PC-3 (cell line): Measurements from ENCODE around the gene DCAF15. TPM values are rescaled to one million over a fixed set of nuclear protein-coding genes. Genes with fewer than 3 reads are reported as not detected.

Experiments used
- ATAC-seq: fragments of 200-7000 bp; cut with Tn5 transposase; 2 replicates; pipeline ENCODE4 v1.9.1; 2020; ENCODE audit warnings: mild to moderate bottlenecking, moderate library complexity
- BruUV-seq: library from RNA; stranded (reverse); fragments of 400-500 nt; replicated peaks from 2 replicates; lab custom pipeline; 2021; lab: Mats Ljungman, UMichigan
- CTCF ChIA-PET: fragments of 300-600 bp; sonication (Branson Sonifier 250); formaldehyde crosslinking; loops from one replicate; lab custom pipeline; 2022; ENCODE audit warnings: antibody characterized with exemption; lab: Charles Lee
- POLR2A ChIA-PET: fragments of 300-600 bp; sonication (Branson Sonifier 250); formaldehyde crosslinking; loops from one replicate; lab custom pipeline; 2022; ENCODE audit warnings: antibody characterized with exemption; ENCODE audit not compliant: unreplicated experiment; lab: Charles Lee
- DNase-seq: peaks from one replicate; pipeline ENCODE4 v3.0.0-alpha.2; 2015
- H2AFZ ChIP-seq: fragments of 300-600 bp; sonication (generic); 2 replicates; pipeline ENCODE4 v1.6.0; 2016; ENCODE audit warnings: antibody characterized with exemption, low read length
- H3F3A ChIP-seq: fragments of 300-600 bp; sonication (generic); one replicate; pipeline ENCODE4 v1.6.0; 2017; ENCODE audit warnings: antibody characterized with exemption, low read length, control low read depth, mild to moderate bottlenecking; ENCODE audit not compliant: unreplicated experiment
- H3K27ac ChIP-seq: fragments of 300-600 bp; sonication (generic); 2 replicates; pipeline ENCODE4 v1.5.1; 2016; ENCODE audit warnings: mild to moderate bottlenecking, low read length
- H3K27me3 ChIP-seq: fragments of 300-600 bp; sonication (generic); 2 replicates; pipeline ENCODE4 v1.6.1; 2016; ENCODE audit warnings: low read length, mixed read lengths
- H3K36me3 ChIP-seq: fragments of 300-600 bp; sonication (generic); 2 replicates; pipeline ENCODE4 v1.6.1; 2016; ENCODE audit warnings: low read depth, mixed run types, low read length, mixed read lengths
- H3K4me1 ChIP-seq: fragments of 300-600 bp; sonication (generic); 2 replicates; pipeline ENCODE4 v1.5.1; 2016; ENCODE audit warnings: low read length; ENCODE audit not compliant: insufficient read depth
- H3K4me2 ChIP-seq: fragments of 300-600 bp; sonication (generic); 2 replicates; pipeline ENCODE4 v1.6.0; 2016; ENCODE audit warnings: low read length
- H3K4me3 ChIP-seq: fragments of 300-600 bp; sonication (generic); 2 replicates; pipeline ENCODE4 v1.5.1; 2016; ENCODE audit warnings: mild to moderate bottlenecking, low read length, mixed read lengths
- H3K79me2 ChIP-seq: fragments of 300-600 bp; sonication (generic); 2 replicates; pipeline ENCODE4 v1.6.1; 2017; ENCODE audit warnings: low read length, mixed read lengths
- H3K9ac ChIP-seq: fragments of 300-600 bp; sonication (generic); 2 replicates; pipeline ENCODE4 v1.6.0; 2016; ENCODE audit warnings: mild to moderate bottlenecking, low read length
- H3K9me2 ChIP-seq: fragments of 300-600 bp; sonication (generic); replicated peaks from 2 replicates; pipeline ENCODE4 v1.6.1; 2016; ENCODE audit warnings: mixed run types, low read length, mixed read lengths
- H3K9me3 ChIP-seq: fragments of 300-600 bp; sonication (generic); 2 replicates; pipeline ENCODE4 v1.6.1; 2016; ENCODE audit warnings: low read length, mixed read lengths
- H4K20me1 ChIP-seq: fragments of 300-600 bp; sonication (generic); 2 replicates; pipeline ENCODE4 v1.6.1; 2016; ENCODE audit warnings: low read length, mixed read lengths
- CTCF ChIP-seq: fragments of 300-600 bp; sonication (generic); conservative IDR thresholded peaks from 2 replicates; pipeline ENCODE4 v1.5.1; 2017; ENCODE audit warnings: antibody characterized with exemption, low read depth, mild to moderate bottlenecking, low read length
- EZH2 ChIP-seq: fragments of 300-600 bp; sonication (generic); IDR thresholded peaks from one replicate; pipeline ENCODE4 v1.6.1; 2017; ENCODE audit warnings: antibody characterized with exemption, mild to moderate bottlenecking, low read length; ENCODE audit not compliant: unreplicated experiment
- EZH2phosphoT487 ChIP-seq: fragments of 300-600 bp; sonication (generic); IDR thresholded peaks from 2 replicates; pipeline ENCODE4 v1.6.1; 2018; ENCODE audit warnings: mild to moderate bottlenecking, antibody characterized with exemption, low read length, borderline replicate concordance
- intact Hi-C: fragments of 100-400 bp; cut with micrococcal nuclease; formaldehyde crosslinking; loops from 2 replicates; pipeline ENCODE4 v1.9.0; 2023
- total RNA-seq: library from RNA; depleted of rRNA; stranded (reverse); fragments of >200 nt; gene quantifications from 2 replicates; pipeline ENCODE4 v1.2.3, GENCODE V29; 2014

DCAF15 gene
- total RNA-seq, 1 experiment from 2014 or later: 50.8 TPM

GRCh38 chr19:13984875-13985741 is 32.8 kb downstream of the DCAF15 start:
- Histone ChIP-seq H3K4me1 (no peaks in the 10 kb centered on the region), H3K27ac (no peak overlapping the region), H3K36me3 (no peaks in the 10 kb centered on the region; the same call in 1 of the 2 replicates), H3K79me2 (no peaks in the 10 kb centered on the region), H3K4me3 (no peak overlapping the region), H3K27me3 (no peaks in the 10 kb centered on the region), H4K20me1 (no peaks in the 10 kb centered on the region), H3K9me2 (no peaks in the 10 kb centered on the region), H3K9ac (no peak overlapping the region), H3F3A (no peaks in the 10 kb centered on the region), H3K9me3 (no peaks in the 10 kb centered on the region), H2AFZ (no peak overlapping the region), H3K4me2 (no peak overlapping the region)
- BruUV-seq: no TSS peak
- TF ChIP-seq CTCF: no peak
- no peak for TF ChIP-seq EZH2phosphoT487
- no peak for TF ChIP-seq EZH2
- DNase-seq (no peak), ATAC-seq (no peak)
- POLR2A ChIA-PET: interaction anchor here (0.5 kb wide), 1 partner anchor 90 kb away, joined by 3 read pairs; no protein-coding TSS in a partner anchor
- intact Hi-C loops: no loop called here
- CTCF ChIA-PET: no interaction called here

GRCh38 chr19:13985771-13986347 is 33.5 kb downstream of the DCAF15 start:
- intact Hi-C loops: no loop called here
- no peak overlapping the region for H3K4me2 ChIP-seq
- H3K4me3 ChIP-seq: no peak overlapping the region
- H3K27ac ChIP-seq: no peak overlapping the region
- H3K9ac ChIP-seq: no peak overlapping the region
- H3F3A ChIP-seq: no peaks in the 10 kb centered on the region
- no peaks in the 10 kb centered on the region for H3K9me3 ChIP-seq
- H3K36me3 ChIP-seq: no peaks in the 10 kb centered on the region; the same call in 1 of the 2 replicates
- ChIA-PET POLR2A (interaction anchor here (0.5 kb wide), 1 partner anchor 89 kb away, joined by 3 read pairs; no protein-coding TSS in a partner anchor), CTCF (no interaction called here)
- no TSS peak for BruUV-seq
- no peaks in the 10 kb centered on the region for H3K27me3 ChIP-seq
- H3K9me2 ChIP-seq: no peaks in the 10 kb centered on the region
- no peak for DNase-seq
- ATAC-seq: no peak
- H2AFZ ChIP-seq: no peak overlapping the region
- no peaks in the 10 kb centered on the region for H3K4me1 ChIP-seq
- H4K20me1 ChIP-seq: no peaks in the 10 kb centered on the region
- no peaks in the 10 kb centered on the region for H3K79me2 ChIP-seq
- no peak for TF ChIP-seq EZH2
- no peak for TF ChIP-seq CTCF
- no peak for TF ChIP-seq EZH2phosphoT487
